ENCODE data around the gene SLC25A41. TPM values are rescaled to one million over a fixed set of nuclear protein-coding genes. Genes with fewer than 3 reads are reported as not detected.

The SLC25A41 gene
- total and polyA plus RNA-seq, 2 of the 8 experiments (the other 6 are each of a cell fraction or from before 2014, with no cell fraction given), result 0.50 TPM; not detected in 1

- no peak overlapping the region for H3K56ac ChIP-seq (replicated peaks; ENCODE audit: insufficient read length, low read depth, low read length)
- no peak overlapping the region for H2AFZ ChIP-seq (ENCODE audit: low read length)
- H3K4me1 ChIP-seq (replicated peaks in 1 of 4; ENCODE audit: control insufficient read depth in 3 of 4, insufficient read depth in 4 of 4, low read length in 3 of 4), result peaks cover 0 to 9% (median 0%) of the 10 kb centered on the region in 4 experiments; a peak in 5 of 7 replicates
- no peak overlapping the region for H3K4me2 ChIP-seq (ENCODE audit: insufficient read depth in 1 of 2, low read depth in 2 of 2, low read length in 2 of 2)
- H2BK12ac ChIP-seq (ENCODE audit: low read depth, low read length), result no peak overlapping the region
- H3K79me2 ChIP-seq (ENCODE audit: control insufficient read depth in 1 of 2, insufficient read depth in 2 of 2, low read length in 2 of 2), result no peaks in the 10 kb centered on the region
- no peaks in the 10 kb centered on the region for H4K20me1 ChIP-seq (replicated peaks in 1 of 2; ENCODE audit: control insufficient read depth in 1 of 2, insufficient read depth in 2 of 2, low read length in 2 of 2)
- no peak overlapping the region for H3K4me3 ChIP-seq (ENCODE audit: extremely low read depth in 1 of 4, insufficient read depth in 2 of 4, low read depth in 3 of 4, low read length in 4 of 4)
- no peak overlapping the region for H3K4ac ChIP-seq (replicated peaks; ENCODE audit: insufficient read length, low read depth, low read length)
- TF ChIP-seq CHD1 (IDR thresholded peaks at IDR 0.05; ENCODE audit: low read depth, low read length), result no peak
- POLR2A ChIA-PET (ENCODE audit: partially characterized antibody), result interaction anchor here (1.4 kb wide), 1 partner anchor 18 kb away, joined by 5 read pairs; no protein-coding TSS in a partner anchor
- H3K36me3 ChIP-seq (ENCODE audit: control insufficient read depth in 2 of 4, insufficient read depth in 4 of 4, low read length in 3 of 4), result peaks cover 5 to 30% (median 10%) of the 10 kb centered on the region in 4 experiments; a peak in 7 of 8 replicates
- no peak for FAIRE-seq
- peaks cover 2% of the 10 kb centered on the region; the same call in 1 of the 2 replicates for H3K23me2 ChIP-seq (ENCODE audit: low read depth, low read length)
- no peak overlapping the region for H3K14ac ChIP-seq (ENCODE audit: insufficient read length)
- H2BK20ac ChIP-seq (ENCODE audit: low read length), result no peak overlapping the region
- no peak overlapping the region for H3K27ac ChIP-seq (ENCODE audit: low read depth, low read length)
- no peak overlapping the region for H3K23ac ChIP-seq (ENCODE audit: insufficient read length)
- peaks cover 0 to 8% of the 10 kb centered on the region in 2 experiments; a peak in 1 of 4 replicates for H3K9me3 ChIP-seq (ENCODE audit: insufficient read depth in 2 of 2, low read depth in 1 of 2, low read length in 1 of 2)
- H4K8ac ChIP-seq (ENCODE audit: extremely low read depth, insufficient read depth, low read length), result no peak overlapping the region
- CTCF ChIA-PET (ENCODE audit: partially characterized antibody), result interaction anchor here (0.9 to 1.1 kb wide), 2 partner anchors 36 to 235 kb away, joined by 3 read pairs; no protein-coding TSS in a partner anchor
- no peaks in the 10 kb centered on the region for H3K79me1 ChIP-seq (ENCODE audit: low read depth, low read length)
- no peak overlapping the region for H3K9ac ChIP-seq (replicated peaks in 1 of 4; ENCODE audit: extremely low read depth in 1 of 4, low read depth in 3 of 4, low read length in 3 of 4)
- H3K27me3 ChIP-seq (replicated peaks in 1 of 4; ENCODE audit: control insufficient read depth in 3 of 4, extremely low read depth in 1 of 4, insufficient read depth in 3 of 4, low read length in 3 of 4), result no peaks in the 10 kb centered on the region
- no peak overlapping the region for H2BK15ac ChIP-seq (ENCODE audit: low read length)
- H3K18ac ChIP-seq (ENCODE audit: extremely low read depth, low read length), result no peak overlapping the region
- H2BK120ac ChIP-seq (replicated peaks; ENCODE audit: low read depth, low read length), result no peak overlapping the region
- WGBS, 2 experiments (ENCODE audit: extremely low coverage in 1 of 2, insufficient coverage in 1 of 2, insufficient read length in 1 of 2, insufficient replicate concordance in 2 of 2, low coverage in 1 of 2, low lambda C conversion rate in 2 of 2, missing lambda C conversion rate in 1 of 2), result 92% methylated on average over 11 of the region's 11 CpGs; no CpG with 5 or more reads in 1 of the 2 experiments
- H2AK5ac ChIP-seq (ENCODE audit: low read depth, low read length), result no peak overlapping the region
- DNase-seq (ENCODE audit: low read depth in 1 of 2, low spot score in 2 of 2), result no peak
- no peak overlapping the region for H2BK5ac ChIP-seq (ENCODE audit: low read depth, low read length)
- H4K5ac ChIP-seq (ENCODE audit: insufficient read length, low read depth, low read length), result no peak overlapping the region
- H4K91ac ChIP-seq (replicated peaks; ENCODE audit: insufficient read length, low read length), result no peak overlapping the region
Measured at GRCh38 chr19:6453951-6454565, 20.5 kb upstream of the SLC25A41 start.

All from H1 (cell line).